ENCODE measurements around the gene C1orf87.

The C1orf87 gene

DNA sequence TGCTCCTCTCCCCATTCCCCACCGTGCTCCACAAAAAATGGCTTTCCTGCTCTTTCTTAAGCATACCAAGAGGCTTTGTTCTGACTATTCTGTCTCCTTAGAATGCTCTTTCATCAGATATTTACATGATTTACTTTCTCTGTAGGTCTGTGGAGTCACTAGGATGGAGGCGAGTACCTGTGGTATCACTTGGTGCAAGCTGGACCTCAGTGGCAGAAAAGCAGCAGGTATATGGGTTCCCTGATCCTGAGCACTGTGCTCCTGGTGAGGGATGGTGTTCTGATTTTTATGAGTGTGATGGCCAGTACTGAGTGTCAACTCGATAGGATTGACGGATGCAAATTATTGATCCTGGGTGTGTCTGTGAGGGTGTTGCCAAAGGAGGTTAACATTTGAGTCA is 10.0 kb downstream of the C1orf87 start:
- Histone ChIP-seq H3K36me3 (ENCODE audit: insufficient read depth, low read length) (no peaks in the 10 kb centered on the region), H3K27ac (ENCODE audit: low read depth, low read length) (no peak overlapping the region)

DNA sequence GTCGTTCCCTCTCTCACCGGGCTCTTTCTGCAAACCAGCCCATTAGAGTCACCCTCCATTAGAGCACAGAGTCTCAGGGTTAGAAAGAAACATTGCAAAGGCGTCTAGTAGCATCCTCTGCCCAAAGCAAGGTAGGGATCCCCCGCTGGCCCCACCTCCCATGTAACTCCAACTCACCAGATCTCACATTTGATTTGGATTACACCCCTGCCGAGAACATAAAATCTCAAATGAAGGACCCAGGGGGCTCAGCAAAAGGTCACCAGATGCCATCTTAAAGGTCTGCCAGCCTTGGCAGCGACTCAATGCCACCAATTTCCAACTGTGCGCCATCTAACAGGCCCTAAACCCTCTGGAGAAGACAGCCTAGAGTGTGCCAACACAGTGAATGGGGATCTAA is 14.1 kb downstream of the C1orf87 start:
- H3K27me3 ChIP-seq (ENCODE audit: insufficient read depth, low read length) = no peaks in the 10 kb centered on the region
- no peak overlapping the region for H2AFZ ChIP-seq (ENCODE audit: low read length, unreplicated experiment)
- H3K36me3 ChIP-seq (ENCODE audit: insufficient read depth, low read length) = no peaks in the 10 kb centered on the region
- H3K4me1 ChIP-seq (ENCODE audit: control insufficient read depth, insufficient read depth, low read length, unreplicated experiment) = no peaks in the 10 kb centered on the region
- no peaks in the 10 kb centered on the region for H3K79me2 ChIP-seq (ENCODE audit: control insufficient read depth, insufficient read depth, low read length, unreplicated experiment)
- no peak overlapping the region for H3K27ac ChIP-seq (ENCODE audit: low read depth, low read length)
- H3K4me3 ChIP-seq (ENCODE audit: low read depth, low read length) = no peak overlapping the region

More for the DNA sequence above, 10.0 kb downstream of the C1orf87 start:
- Histone ChIP-seq H3K27me3 (ENCODE audit: insufficient read depth, low read length) (no peaks in the 10 kb centered on the region), H3K4me3 (ENCODE audit: low read depth, low read length) (no peak overlapping the region), H2AFZ (ENCODE audit: low read length, unreplicated experiment) (no peak overlapping the region), H3K4me1 (ENCODE audit: control insufficient read depth, insufficient read depth, low read length, unreplicated experiment) (peaks cover 12% of the 10 kb centered on the region), H3K79me2 (ENCODE audit: control insufficient read depth, insufficient read depth, low read length, unreplicated experiment) (no peaks in the 10 kb centered on the region)

DNA sequence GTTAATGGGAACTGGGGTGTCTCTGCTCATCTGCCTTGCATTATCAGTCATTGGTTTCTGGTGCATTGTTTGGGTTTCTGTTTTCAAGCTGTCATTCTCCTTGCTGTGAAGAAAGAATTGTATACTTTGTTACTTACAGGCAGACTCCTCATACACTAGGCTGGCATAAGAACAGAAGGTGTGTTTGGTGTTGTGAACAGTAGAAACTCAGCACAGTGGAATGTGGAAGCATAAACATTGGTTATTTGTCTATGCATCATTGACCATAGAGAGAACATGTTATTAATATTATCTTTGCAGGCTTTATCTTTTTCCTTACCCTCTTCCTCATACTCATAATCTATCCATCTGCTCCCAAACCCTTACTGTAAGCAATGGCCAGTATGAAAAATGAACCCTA is 18.2 kb downstream of the C1orf87 start:
- Histone ChIP-seq H3K79me2 (ENCODE audit: control insufficient read depth, insufficient read depth, low read length, unreplicated experiment) (no peaks in the 10 kb centered on the region), H3K4me1 (ENCODE audit: control insufficient read depth, insufficient read depth, low read length, unreplicated experiment) (no peaks in the 10 kb centered on the region)

DNA sequence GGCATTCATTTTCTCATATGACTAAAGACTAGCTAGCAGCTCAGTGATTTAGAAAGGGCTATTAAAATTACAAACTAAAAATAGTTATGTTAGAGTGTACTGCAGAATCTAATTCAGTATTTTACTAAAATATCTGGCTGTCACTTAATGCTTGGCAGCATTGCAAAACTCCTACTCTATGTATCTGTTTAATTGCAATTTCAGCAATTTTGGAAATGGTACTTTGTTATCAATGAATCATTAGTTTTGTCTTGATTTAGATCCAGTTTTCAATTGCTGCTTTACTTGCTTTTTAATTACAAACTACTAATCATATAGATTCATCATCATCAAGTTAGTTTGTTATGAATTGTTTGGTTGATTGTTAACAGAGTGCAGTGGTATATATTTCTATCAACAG is 19.2 kb downstream of the C1orf87 start:
- Histone ChIP-seq H3K36me3 (ENCODE audit: insufficient read depth, low read length) (no peaks in the 10 kb centered on the region), H3K27ac (ENCODE audit: low read depth, low read length) (no peak overlapping the region), H2AFZ (ENCODE audit: low read length, unreplicated experiment) (no peak overlapping the region)

More for the DNA sequence above, 18.2 kb downstream of the C1orf87 start:
- Histone ChIP-seq H3K36me3 (ENCODE audit: insufficient read depth, low read length) (no peaks in the 10 kb centered on the region), H3K4me3 (ENCODE audit: low read depth, low read length) (no peak overlapping the region), H3K27ac (ENCODE audit: low read depth, low read length) (no peak overlapping the region), H3K27me3 (ENCODE audit: insufficient read depth, low read length) (no peaks in the 10 kb centered on the region), H2AFZ (ENCODE audit: low read length, unreplicated experiment) (no peak overlapping the region)

DNA sequence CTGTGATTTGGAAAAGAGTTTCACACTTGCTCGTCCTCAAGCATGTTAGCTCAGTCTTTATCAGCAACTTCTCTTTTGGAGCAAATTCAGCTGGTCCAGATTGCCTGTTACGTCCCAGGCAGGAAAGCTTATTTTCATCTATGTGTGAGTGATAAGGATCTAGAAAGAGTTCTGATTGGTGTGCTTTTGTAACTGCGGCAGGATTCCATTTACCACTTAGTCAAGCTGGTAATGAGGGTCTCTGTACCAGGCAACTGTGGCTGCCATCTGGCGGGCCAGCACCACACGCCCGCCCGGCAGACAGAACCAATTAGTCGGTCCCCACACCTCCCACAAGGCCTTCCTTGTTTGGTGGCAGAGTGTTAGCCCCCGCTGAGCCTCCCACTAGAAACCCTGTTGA is 21.0 kb downstream of the C1orf87 start:
- no peaks in the 10 kb centered on the region for H3K4me1 ChIP-seq (ENCODE audit: control insufficient read depth, insufficient read depth, low read length, unreplicated experiment)
- no peaks in the 10 kb centered on the region for H3K27me3 ChIP-seq (ENCODE audit: insufficient read depth, low read length)
- H3K4me3 ChIP-seq (ENCODE audit: low read depth, low read length) = no peak overlapping the region
- no peak overlapping the region for H3K27ac ChIP-seq (ENCODE audit: low read depth, low read length)
- H3K79me2 ChIP-seq (ENCODE audit: control insufficient read depth, insufficient read depth, low read length, unreplicated experiment) = no peaks in the 10 kb centered on the region
- H3K36me3 ChIP-seq (ENCODE audit: insufficient read depth, low read length) = no peaks in the 10 kb centered on the region
- H2AFZ ChIP-seq (ENCODE audit: low read length, unreplicated experiment) = no peak overlapping the region

More for the DNA sequence above, 19.2 kb downstream of the C1orf87 start:
- Histone ChIP-seq H3K79me2 (ENCODE audit: control insufficient read depth, insufficient read depth, low read length, unreplicated experiment) (no peaks in the 10 kb centered on the region), H3K4me3 (ENCODE audit: low read depth, low read length) (no peak overlapping the region), H3K27me3 (ENCODE audit: insufficient read depth, low read length) (no peaks in the 10 kb centered on the region), H3K4me1 (ENCODE audit: control insufficient read depth, insufficient read depth, low read length, unreplicated experiment) (no peaks in the 10 kb centered on the region)

DNA sequence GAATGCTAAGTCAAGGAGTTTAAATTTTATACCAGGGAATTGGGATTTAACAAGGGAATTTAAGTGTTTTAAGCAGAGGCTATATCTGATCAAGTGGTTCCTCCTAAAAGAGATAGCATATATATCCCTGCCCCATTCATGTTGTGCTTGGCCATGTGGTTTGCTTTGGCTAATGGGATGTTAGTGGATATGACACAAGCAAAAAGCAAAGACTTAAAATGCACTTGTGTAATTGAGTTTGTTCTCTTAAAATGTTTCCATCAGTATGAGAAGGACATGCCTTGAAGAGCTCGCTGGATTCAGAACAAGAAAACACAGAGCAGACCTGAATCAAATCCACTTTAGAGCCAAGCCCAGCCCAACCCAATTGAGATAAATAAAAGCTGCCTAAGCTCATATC is 22.4 kb downstream of the C1orf87 start:
- Histone ChIP-seq H3K27me3 (ENCODE audit: insufficient read depth, low read length) (no peaks in the 10 kb centered on the region), H3K4me3 (ENCODE audit: low read depth, low read length) (no peak overlapping the region), H2AFZ (ENCODE audit: low read length, unreplicated experiment) (no peak overlapping the region), H3K27ac (ENCODE audit: low read depth, low read length) (no peak overlapping the region), H3K4me1 (ENCODE audit: control insufficient read depth, insufficient read depth, low read length, unreplicated experiment) (no peaks in the 10 kb centered on the region), H3K36me3 (ENCODE audit: insufficient read depth, low read length) (no peaks in the 10 kb centered on the region), H3K79me2 (ENCODE audit: control insufficient read depth, insufficient read depth, low read length, unreplicated experiment) (no peaks in the 10 kb centered on the region)

DNA sequence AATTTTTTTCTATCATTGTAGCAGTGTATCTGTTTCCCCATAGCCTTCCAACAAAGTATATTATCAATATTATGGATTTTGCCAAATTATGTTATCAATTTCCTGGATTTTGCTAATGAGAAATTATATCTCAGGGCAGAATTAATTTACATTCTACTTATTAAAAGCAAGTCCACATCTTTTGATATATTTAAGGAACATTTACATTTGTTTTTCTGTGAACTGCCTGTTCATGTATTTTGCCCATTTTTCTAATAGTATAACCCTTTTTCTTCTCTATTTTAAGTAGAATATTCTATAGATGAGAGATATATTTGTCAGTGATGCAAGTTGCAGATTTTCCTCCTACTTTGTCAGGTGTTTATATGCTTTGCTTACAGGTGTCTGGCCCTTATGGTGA is 24.4 kb downstream of the C1orf87 start:
- Histone ChIP-seq H3K27me3 (ENCODE audit: insufficient read depth, low read length) (no peaks in the 10 kb centered on the region), H3K79me2 (ENCODE audit: control insufficient read depth, insufficient read depth, low read length, unreplicated experiment) (no peaks in the 10 kb centered on the region), H3K27ac (ENCODE audit: low read depth, low read length) (no peak overlapping the region), H2AFZ (ENCODE audit: low read length, unreplicated experiment) (no peak overlapping the region), H3K4me1 (ENCODE audit: control insufficient read depth, insufficient read depth, low read length, unreplicated experiment) (no peaks in the 10 kb centered on the region), H3K4me3 (ENCODE audit: low read depth, low read length) (no peak overlapping the region), H3K36me3 (ENCODE audit: insufficient read depth, low read length) (no peaks in the 10 kb centered on the region)

DNA sequence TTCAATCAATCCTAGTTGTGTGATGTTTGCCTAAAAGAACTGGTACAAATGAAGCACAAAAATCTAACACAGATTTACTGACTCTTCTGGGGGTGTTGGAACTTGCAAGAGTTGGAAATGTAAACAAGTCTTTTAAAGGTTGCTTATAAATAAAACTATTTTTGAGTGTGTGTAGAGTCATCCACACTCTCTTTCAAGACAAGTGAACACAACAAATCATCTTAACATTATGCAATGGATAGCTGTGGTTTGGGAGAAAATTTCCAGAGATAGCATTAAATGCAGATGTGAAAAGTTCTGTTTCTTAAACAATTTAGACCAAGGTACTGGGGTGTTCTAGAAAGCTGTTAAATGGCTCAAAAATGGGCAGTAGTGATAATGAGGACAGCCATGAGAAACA is 28.7 kb downstream of the C1orf87 start:
- H3K79me2 ChIP-seq (ENCODE audit: control insufficient read depth, insufficient read depth, low read length, unreplicated experiment) = no peaks in the 10 kb centered on the region
- H3K36me3 ChIP-seq (ENCODE audit: insufficient read depth, low read length) = no peaks in the 10 kb centered on the region
- H3K4me3 ChIP-seq (ENCODE audit: low read depth, low read length) = no peak overlapping the region
- no peak overlapping the region for H3K27ac ChIP-seq (ENCODE audit: low read depth, low read length)
- H3K4me1 ChIP-seq (ENCODE audit: control insufficient read depth, insufficient read depth, low read length, unreplicated experiment) = no peaks in the 10 kb centered on the region
- H2AFZ ChIP-seq (ENCODE audit: low read length, unreplicated experiment) = no peak overlapping the region
- H3K27me3 ChIP-seq (ENCODE audit: insufficient read depth, low read length) = no peaks in the 10 kb centered on the region

DNA sequence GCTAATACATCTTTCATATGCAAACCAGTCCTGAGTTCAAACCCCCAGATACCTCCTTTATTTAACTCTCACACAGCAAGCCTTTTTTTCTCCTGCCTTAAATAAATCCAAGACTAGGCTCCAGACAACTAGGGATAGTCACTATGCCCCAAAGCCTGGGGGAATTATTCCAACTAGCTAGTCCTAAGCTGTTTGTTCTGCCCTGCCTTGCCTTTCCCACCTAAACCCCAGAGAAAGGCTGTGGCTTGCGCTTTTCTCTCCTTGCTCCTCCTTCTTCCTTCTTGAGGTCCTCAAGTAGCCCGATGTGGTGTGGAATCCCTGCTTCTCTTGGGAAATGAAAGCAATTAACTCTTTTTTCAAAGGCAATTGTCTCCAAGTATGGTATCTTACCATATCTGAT is 31.8 kb downstream of the C1orf87 start:
- no peaks in the 10 kb centered on the region for H3K27me3 ChIP-seq (ENCODE audit: insufficient read depth, low read length)
- no peaks in the 10 kb centered on the region for H3K36me3 ChIP-seq (ENCODE audit: insufficient read depth, low read length)
- no peak overlapping the region for H3K27ac ChIP-seq (ENCODE audit: low read depth, low read length)
- H2AFZ ChIP-seq (ENCODE audit: low read length, unreplicated experiment) = no peak overlapping the region
- H3K4me1 ChIP-seq (ENCODE audit: control insufficient read depth, insufficient read depth, low read length, unreplicated experiment) = no peaks in the 10 kb centered on the region
- no peak overlapping the region for H3K4me3 ChIP-seq (ENCODE audit: low read depth, low read length)
- no peaks in the 10 kb centered on the region for H3K79me2 ChIP-seq (ENCODE audit: control insufficient read depth, insufficient read depth, low read length, unreplicated experiment)

DNA sequence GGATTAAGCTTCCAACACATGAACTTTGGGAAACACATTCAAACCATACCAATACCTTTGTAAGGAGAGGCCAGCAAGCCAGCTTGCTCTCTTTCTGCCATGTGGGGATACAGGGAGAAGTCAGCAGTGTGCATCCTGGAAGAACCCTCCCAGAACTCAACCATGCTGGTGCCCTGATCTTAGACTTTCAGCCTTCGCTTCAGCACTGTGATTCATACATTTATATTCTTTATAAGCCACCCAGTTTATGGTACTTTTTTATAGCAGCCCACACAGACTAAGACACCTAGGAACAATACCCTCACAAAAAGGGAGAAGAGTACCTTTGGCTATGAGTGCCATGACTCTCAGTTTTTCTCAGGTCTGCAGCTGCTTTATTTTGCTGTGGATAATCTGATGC is 35.9 kb downstream of the C1orf87 start:
- Histone ChIP-seq H3K4me3 (ENCODE audit: low read depth, low read length) (no peak overlapping the region), H3K79me2 (ENCODE audit: control insufficient read depth, insufficient read depth, low read length, unreplicated experiment) (no peaks in the 10 kb centered on the region), H3K36me3 (ENCODE audit: insufficient read depth, low read length) (no peaks in the 10 kb centered on the region), H3K4me1 (ENCODE audit: control insufficient read depth, insufficient read depth, low read length, unreplicated experiment) (no peaks in the 10 kb centered on the region), H3K27ac (ENCODE audit: low read depth, low read length) (no peak overlapping the region), H3K27me3 (ENCODE audit: insufficient read depth, low read length) (no peaks in the 10 kb centered on the region), H2AFZ (ENCODE audit: low read length, unreplicated experiment) (no peak overlapping the region)

DNA sequence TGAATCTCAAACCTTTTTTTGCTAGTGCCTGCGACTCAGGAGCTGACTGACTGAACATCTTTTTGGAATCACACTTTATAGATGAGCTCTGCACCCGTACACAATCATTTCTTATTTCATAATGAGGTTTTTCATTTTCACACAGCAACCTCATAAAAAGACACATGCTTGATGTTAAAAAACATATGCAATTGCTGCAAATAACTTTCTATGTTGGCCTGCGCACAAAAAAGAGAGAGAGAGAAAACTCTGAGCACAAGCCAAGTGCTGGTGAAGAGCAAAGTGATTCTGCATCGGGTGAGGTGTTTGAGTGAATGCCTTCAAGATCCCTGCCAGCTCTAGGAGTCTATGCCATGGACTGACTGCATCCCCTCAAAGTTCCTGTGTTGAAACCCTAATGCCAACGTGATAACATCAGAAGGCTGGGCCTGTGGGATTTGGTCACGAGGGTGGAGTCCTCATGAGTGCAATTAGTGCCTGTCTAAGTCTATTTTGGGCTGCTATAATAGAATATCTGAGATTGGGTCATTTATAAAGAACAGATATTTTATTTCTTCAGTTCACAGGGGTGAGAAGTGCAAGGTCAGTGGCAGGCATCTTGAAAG is 36.6 kb downstream of the C1orf87 start:
- H3K27ac ChIP-seq (ENCODE audit: low read depth, low read length) = no peak overlapping the region
- no peaks in the 10 kb centered on the region for H3K27me3 ChIP-seq (ENCODE audit: insufficient read depth, low read length)
- H3K4me3 ChIP-seq (ENCODE audit: low read depth, low read length) = no peak overlapping the region
- no peaks in the 10 kb centered on the region for H3K36me3 ChIP-seq (ENCODE audit: insufficient read depth, low read length)
- no peaks in the 10 kb centered on the region for H3K79me2 ChIP-seq (ENCODE audit: control insufficient read depth, insufficient read depth, low read length, unreplicated experiment)
- H2AFZ ChIP-seq (ENCODE audit: low read length, unreplicated experiment) = no peak overlapping the region
- H3K4me1 ChIP-seq (ENCODE audit: control insufficient read depth, insufficient read depth, low read length, unreplicated experiment) = no peaks in the 10 kb centered on the region
